ENCODE results near the gene IFTAP.

Gene IFTAP

GRCh38 chr11:36596880-36597279, 2.6 kb downstream of the IFTAP start:
- no peaks in the 10 kb centered on the region for H3K4me1 ChIP-seq (ENCODE audit: control insufficient read depth in 2 of 2, insufficient read depth in 2 of 2, low read length in 2 of 2)
- H3K27me3 ChIP-seq (ENCODE audit: control insufficient read depth in 2 of 2, insufficient read depth in 2 of 2, low read length in 2 of 2) = no peaks in the 10 kb centered on the region
- no peak overlapping the region for H3K9ac ChIP-seq (ENCODE audit: low read depth in 1 of 2, low read length in 2 of 2)
- H3K36me3 ChIP-seq (ENCODE audit: control insufficient read depth in 2 of 2, insufficient read depth in 2 of 2, low read length in 2 of 2) = no peaks in the 10 kb centered on the region
- no peak overlapping the region for H3K27ac ChIP-seq (ENCODE audit: low read depth in 2 of 2, low read length in 2 of 2)
- no peaks in the 10 kb centered on the region for H3K9me3 ChIP-seq (ENCODE audit: control insufficient read depth in 2 of 2, low read length in 2 of 2)
- H3K4me3 ChIP-seq (ENCODE audit: low read length in 2 of 2) = no peak overlapping the region

GRCh38 chr11:36598051-36598450, 3.7 kb downstream of the IFTAP start, which contains the start of gene RAG2:
TSS of gene RAG2 (minus strand) at chr11:36598236. CDS start at chr11:36594168, 4,068 bp downstream.
- Histone ChIP-seq H3K9ac (ENCODE audit: low read depth in 1 of 2, low read length in 2 of 2) (no peak within 1 kb of the TSS), H3K36me3 (ENCODE audit: control insufficient read depth in 2 of 2, insufficient read depth in 2 of 2, low read length in 2 of 2) (no peaks in the 10 kb centered on the region), H3K27me3 (ENCODE audit: control insufficient read depth in 2 of 2, insufficient read depth in 2 of 2, low read length in 2 of 2) (no peaks in the 10 kb centered on the region), H3K9me3 (ENCODE audit: control insufficient read depth in 2 of 2, low read length in 2 of 2) (no peaks in the 10 kb centered on the region), H3K27ac (ENCODE audit: low read depth in 2 of 2, low read length in 2 of 2) (no peak within 1 kb of the TSS), H3K4me1 (ENCODE audit: control insufficient read depth in 2 of 2, insufficient read depth in 2 of 2, low read length in 2 of 2) (no peaks in the 10 kb centered on the region), H3K4me3 (ENCODE audit: low read length in 2 of 2) (no peak within 1 kb of the TSS)

- Histone ChIP-seq H3K4me1 (ENCODE audit: control insufficient read depth in 2 of 2, insufficient read depth in 2 of 2, low read length in 2 of 2) (no peaks in the 10 kb centered on the region), H3K9ac (ENCODE audit: low read depth in 1 of 2, low read length in 2 of 2) (no peak overlapping the region)
Observed at GRCh38 chr11:36600180-36600579, 5.9 kb downstream of the IFTAP start.

GRCh38 chr11:36601155-36601554, 6.9 kb downstream of the IFTAP start:
- Histone ChIP-seq H3K4me3 (ENCODE audit: low read length in 2 of 2) (no peak overlapping the region), H3K4me1 (ENCODE audit: control insufficient read depth in 2 of 2, insufficient read depth in 2 of 2, low read length in 2 of 2) (no peaks in the 10 kb centered on the region), H3K27ac (ENCODE audit: low read depth in 2 of 2, low read length in 2 of 2) (no peak overlapping the region), H3K36me3 (ENCODE audit: control insufficient read depth in 2 of 2, insufficient read depth in 2 of 2, low read length in 2 of 2) (no peaks in the 10 kb centered on the region), H3K9ac (ENCODE audit: low read depth in 1 of 2, low read length in 2 of 2) (no peak overlapping the region), H3K27me3 (ENCODE audit: control insufficient read depth in 2 of 2, insufficient read depth in 2 of 2, low read length in 2 of 2) (no peaks in the 10 kb centered on the region), H3K9me3 (ENCODE audit: control insufficient read depth in 2 of 2, low read length in 2 of 2) (no peaks in the 10 kb centered on the region)

More at GRCh38 chr11:36600180-36600579, 5.9 kb downstream of the IFTAP start:
- no peaks in the 10 kb centered on the region for H3K9me3 ChIP-seq (ENCODE audit: control insufficient read depth in 2 of 2, low read length in 2 of 2)
- no peak overlapping the region for H3K4me3 ChIP-seq (ENCODE audit: low read length in 2 of 2)
- no peaks in the 10 kb centered on the region for H3K27me3 ChIP-seq (ENCODE audit: control insufficient read depth in 2 of 2, insufficient read depth in 2 of 2, low read length in 2 of 2)
- H3K27ac ChIP-seq (ENCODE audit: low read depth in 2 of 2, low read length in 2 of 2) = no peak overlapping the region
- H3K36me3 ChIP-seq (ENCODE audit: control insufficient read depth in 2 of 2, insufficient read depth in 2 of 2, low read length in 2 of 2) = no peaks in the 10 kb centered on the region

GRCh38 chr11:36602135-36602534, 7.8 kb downstream of the IFTAP start:
- Histone ChIP-seq H3K27me3 (ENCODE audit: control insufficient read depth in 2 of 2, insufficient read depth in 2 of 2, low read length in 2 of 2) (no peaks in the 10 kb centered on the region), H3K9ac (ENCODE audit: low read depth in 1 of 2, low read length in 2 of 2) (no peak overlapping the region), H3K4me1 (ENCODE audit: control insufficient read depth in 2 of 2, insufficient read depth in 2 of 2, low read length in 2 of 2) (no peaks in the 10 kb centered on the region), H3K27ac (ENCODE audit: low read depth in 2 of 2, low read length in 2 of 2) (no peak overlapping the region), H3K9me3 (ENCODE audit: control insufficient read depth in 2 of 2, low read length in 2 of 2) (no peaks in the 10 kb centered on the region), H3K36me3 (ENCODE audit: control insufficient read depth in 2 of 2, insufficient read depth in 2 of 2, low read length in 2 of 2) (no peaks in the 10 kb centered on the region), H3K4me3 (ENCODE audit: low read length in 2 of 2) (no peak overlapping the region)

GRCh38 chr11:36605221-36606216, 11.2 kb downstream of the IFTAP start:
- H3K9ac ChIP-seq (ENCODE audit: low read depth in 1 of 2, low read length in 2 of 2) = no peak overlapping the region
- no peaks in the 10 kb centered on the region for H3K27me3 ChIP-seq (ENCODE audit: control insufficient read depth in 2 of 2, insufficient read depth in 2 of 2, low read length in 2 of 2)
- H3K4me1 ChIP-seq (ENCODE audit: control insufficient read depth in 2 of 2, insufficient read depth in 2 of 2, low read length in 2 of 2) = no peaks in the 10 kb centered on the region
- no peaks in the 10 kb centered on the region for H3K9me3 ChIP-seq (ENCODE audit: control insufficient read depth in 2 of 2, low read length in 2 of 2)
- H3K4me3 ChIP-seq (ENCODE audit: low read length in 2 of 2) = no peak overlapping the region
- H3K36me3 ChIP-seq (ENCODE audit: control insufficient read depth in 2 of 2, insufficient read depth in 2 of 2, low read length in 2 of 2) = no peaks in the 10 kb centered on the region
- H3K27ac ChIP-seq (ENCODE audit: low read depth in 2 of 2, low read length in 2 of 2) = no peak overlapping the region

GRCh38 chr11:36608491-36609199, 14.3 kb downstream of the IFTAP start:
- no peak overlapping the region for H3K27ac ChIP-seq (ENCODE audit: low read depth in 2 of 2, low read length in 2 of 2)

GRCh38 chr11:36609383-36609782, 15.1 kb downstream of the IFTAP start:
- H3K4me3 ChIP-seq (ENCODE audit: low read length in 2 of 2) = no peak overlapping the region
- H3K27ac ChIP-seq (ENCODE audit: low read depth in 2 of 2, low read length in 2 of 2) = no peak overlapping the region
- H3K9me3 ChIP-seq (ENCODE audit: control insufficient read depth in 2 of 2, low read length in 2 of 2) = no peaks in the 10 kb centered on the region
- H3K36me3 ChIP-seq (ENCODE audit: control insufficient read depth in 2 of 2, insufficient read depth in 2 of 2, low read length in 2 of 2) = no peaks in the 10 kb centered on the region
- no peaks in the 10 kb centered on the region for H3K27me3 ChIP-seq (ENCODE audit: control insufficient read depth in 2 of 2, insufficient read depth in 2 of 2, low read length in 2 of 2)
- no peaks in the 10 kb centered on the region for H3K4me1 ChIP-seq (ENCODE audit: control insufficient read depth in 2 of 2, insufficient read depth in 2 of 2, low read length in 2 of 2)
- no peak overlapping the region for H3K9ac ChIP-seq (ENCODE audit: low read depth in 1 of 2, low read length in 2 of 2)

More at GRCh38 chr11:36608491-36609199, 14.3 kb downstream of the IFTAP start:
- Histone ChIP-seq H3K36me3 (ENCODE audit: control insufficient read depth in 2 of 2, insufficient read depth in 2 of 2, low read length in 2 of 2) (no peaks in the 10 kb centered on the region), H3K4me1 (ENCODE audit: control insufficient read depth in 2 of 2, insufficient read depth in 2 of 2, low read length in 2 of 2) (no peaks in the 10 kb centered on the region), H3K9me3 (ENCODE audit: control insufficient read depth in 2 of 2, low read length in 2 of 2) (no peaks in the 10 kb centered on the region), H3K4me3 (ENCODE audit: low read length in 2 of 2) (no peak overlapping the region), H3K27me3 (ENCODE audit: control insufficient read depth in 2 of 2, insufficient read depth in 2 of 2, low read length in 2 of 2) (no peaks in the 10 kb centered on the region), H3K9ac (ENCODE audit: low read depth in 1 of 2, low read length in 2 of 2) (no peak overlapping the region)

GRCh38 chr11:36615826-36616225, 21.5 kb downstream of the IFTAP start:
- H3K4me1 ChIP-seq (ENCODE audit: control insufficient read depth in 2 of 2, insufficient read depth in 2 of 2, low read length in 2 of 2) = no peaks in the 10 kb centered on the region
- H3K36me3 ChIP-seq (ENCODE audit: control insufficient read depth in 2 of 2, insufficient read depth in 2 of 2, low read length in 2 of 2) = no peaks in the 10 kb centered on the region
- no peak overlapping the region for H3K27ac ChIP-seq (ENCODE audit: low read depth in 2 of 2, low read length in 2 of 2)
- no peak overlapping the region for H3K4me3 ChIP-seq (ENCODE audit: low read length in 2 of 2)
- no peaks in the 10 kb centered on the region for H3K27me3 ChIP-seq (ENCODE audit: control insufficient read depth in 2 of 2, insufficient read depth in 2 of 2, low read length in 2 of 2)
- no peaks in the 10 kb centered on the region for H3K9me3 ChIP-seq (ENCODE audit: control insufficient read depth in 2 of 2, low read length in 2 of 2)
- no peak overlapping the region for H3K9ac ChIP-seq (ENCODE audit: low read depth in 1 of 2, low read length in 2 of 2)
